K562 (cell line): ENCODE results near the gene RABGAP1L. TPM values are rescaled to one million over a fixed set of nuclear protein-coding genes. Genes with fewer than 3 reads are reported as not detected.

Experiments
- ATAC-seq: fragments of 200-7000 bp; cut with Tn5 transposase; 3 replicates; pipeline ENCODE4 v1.9.1; 2020; ENCODE audit warnings: moderate library complexity
- BruUV-seq: library from RNA; stranded (reverse); fragments of 400-500 nt; replicated peaks from 2 replicates; lab custom pipeline; 2021; lab: Mats Ljungman, UMichigan
- CTCF ChIA-PET: fragments of 300-600 bp; formaldehyde crosslinking; extraction: SDS; loops from one replicate; lab custom pipeline; 2021; ENCODE audit warnings: low intra/inter-chr PET ratio; lab: Yijun Ruan, JAX
- POLR2A ChIA-PET: fragments of 300-600, 350-650 bp; sonication (Branson Sonifier 250); formaldehyde crosslinking; extraction: SDS; loops from one replicate; lab custom pipeline; 2021; ENCODE audit warnings: antibody characterized with exemption, inconsistent platforms; lab: Yijun Ruan, JAX
- DNase-seq, 4 experiments: peaks; one replicate each; pipeline versions ENCODE4 v3.0.0 to v3.0.0-alpha.2; 2011 to 2018; ENCODE audit warnings: low spot score in 3 of 4, mixed read lengths in 3 of 4; ENCODE audit errors: extremely low read depth in 1 of 4
- FAIRE-seq: peaks from 2 replicates; lab custom pipeline; 2011; peaks lifted over from hg19 to GRCh38; lab: Jason Lieb, UNC
- H2AFZ ChIP-seq: 2 replicates; pipeline ENCODE4 v1.6.0; 2011; ENCODE audit warnings: low read depth, low read length, control low read depth, inconsistent platforms
- H3K27ac ChIP-seq: fragments of 200-600 bp; 3 replicates; pipeline ENCODE4 v1.8.0; 2011; ENCODE audit warnings: low read depth, mild to moderate bottlenecking, control low read depth, inconsistent platforms, low read length, moderate library complexity, mixed read lengths; ENCODE audit errors: extremely low read depth
- H3K27me3 ChIP-seq, 2 experiments: fragments of 300-600 bp in 1 of 2; 2 replicates in 1 of 2; 3 replicates in 1 of 2; pipeline versions ENCODE4 v1.6.0 to v1.8.0; 2011; ENCODE audit warnings: inconsistent platforms in 2 of 2, low read length in 2 of 2, mild to moderate bottlenecking in 1 of 2, mixed read lengths in 1 of 2, moderate library complexity in 1 of 2; ENCODE audit not compliant: control insufficient read depth in 2 of 2, insufficient read depth in 2 of 2
- H3K36me3 ChIP-seq: fragments of 300-600 bp; 3 replicates; pipeline ENCODE4 v1.8.0; 2011; ENCODE audit warnings: mild to moderate bottlenecking, low read length, inconsistent platforms; ENCODE audit not compliant: control insufficient read depth, insufficient read depth
- H3K4me1 ChIP-seq, 2 experiments: fragments of 200-600 bp in 1 of 2; replicated peaks in 1 of 2; 2 replicates in 1 of 2; 3 replicates in 1 of 2; pipeline versions ENCODE4 v1.5.1 to v1.8.0; 2011; ENCODE audit warnings: inconsistent platforms in 2 of 2, low read length in 2 of 2, mild to moderate bottlenecking in 1 of 2, mixed read lengths in 1 of 2, moderate library complexity in 1 of 2; ENCODE audit not compliant: control insufficient read depth in 2 of 2, insufficient read depth in 2 of 2
- H3K4me2 ChIP-seq: 2 replicates; pipeline ENCODE4 v1.6.1; 2011; ENCODE audit warnings: low read length, control low read depth, inconsistent platforms, mixed read lengths; ENCODE audit not compliant: insufficient read depth
- H3K4me3 ChIP-seq: fragments of 200-600 bp; sonication (generic), shearing (Covaris generic); 2 replicates; pipeline ENCODE4 v1.5.1; 2016; ENCODE audit warnings: control low read depth, inconsistent platforms
- H3K79me2 ChIP-seq: fragments of 200-600 bp; 3 replicates; pipeline ENCODE4 v1.8.0; 2011; ENCODE audit warnings: low read length, inconsistent platforms; ENCODE audit not compliant: control insufficient read depth, insufficient read depth
- H3K9ac ChIP-seq, 2 experiments: 2 replicates each; pipeline versions ENCODE4 v1.6.0 to v1.6.1; 2011; ENCODE audit warnings: low read depth in 2 of 2, low read length in 2 of 2, control low read depth in 1 of 2, inconsistent platforms in 1 of 2, mild to moderate bottlenecking in 1 of 2, mixed read lengths in 1 of 2; ENCODE audit not compliant: insufficient read depth in 1 of 2
- H3K9me1 ChIP-seq: one replicate; pipeline ENCODE4 v1.6.0; 2011; ENCODE audit warnings: inconsistent platforms, mild to moderate bottlenecking, low read length, moderate library complexity; ENCODE audit not compliant: control insufficient read depth, insufficient read depth
- H3K9me3 ChIP-seq: replicated peaks from 2 replicates; pipeline ENCODE4 v1.5.1; 2011; ENCODE audit warnings: low read depth, low read length, inconsistent platforms; ENCODE audit not compliant: control insufficient read depth, insufficient read depth
- H4K20me1 ChIP-seq: replicated peaks from 2 replicates; pipeline ENCODE4 v1.6.1; 2011; ENCODE audit warnings: low read length, inconsistent platforms, mixed read lengths; ENCODE audit not compliant: control insufficient read depth, insufficient read depth
- AFF1 ChIP-seq, 2 experiments: fragments of 450-650 bp; IDR thresholded peaks; 2 replicates each; pipeline ENCODE4 v1.6.1; 2018; ENCODE audit warnings: mild to moderate bottlenecking in 2 of 2, low read depth in 1 of 2; ENCODE audit not compliant: partially characterized antibody in 2 of 2
- CXXC5 ChIP-seq: fragments of 250-450 bp; sonication (Bioruptor Pico); IDR thresholded peaks from 2 replicates; pipeline ENCODE4 v1.8.0; 2022; ENCODE audit warnings: inconsistent platforms, mild to moderate bottlenecking, moderate library complexity
- ESRRB ChIP-seq: fragments of 250-450 bp; sonication (Bioruptor Pico); IDR thresholded peaks from 2 replicates; pipeline ENCODE4 v1.5.0; 2020; ENCODE audit warnings: mild to moderate bottlenecking, moderate library complexity, borderline replicate concordance
- FOXK2 ChIP-seq, 2 experiments: fragments of 450-650 bp; IDR thresholded peaks in 1 of 2; conservative IDR thresholded peaks in 1 of 2; 2 replicates each; pipeline ENCODE4 v1.6.1; 2016; ENCODE audit warnings: low read depth in 2 of 2, mild to moderate bottlenecking in 1 of 2
- MYC ChIP-seq, 2 experiments: fragments of 250-450 bp in 1 of 2; sonication (Bioruptor Pico) in 1 of 2; IDR thresholded peaks; 2 replicates each; pipeline versions ENCODE4 v1.5.1 to v1.6.1; 2012 to 2021; ENCODE audit warnings: low read depth in 2 of 2, borderline replicate concordance in 1 of 2, improper control_type of control experiment in 1 of 2, low read length in 1 of 2, mild to moderate bottlenecking in 1 of 2, moderate library complexity in 1 of 2
- NFRKB ChIP-seq: fragments of 450-650 bp; IDR thresholded peaks from 2 replicates; pipeline ENCODE4 v1.6.1; 2016; ENCODE audit warnings: low read depth
- PHF8 ChIP-seq: fragments of 200-600 bp; sonication (generic); IDR thresholded peaks from 2 replicates; pipeline ENCODE4 v1.6.1; 2012; ENCODE audit warnings: mixed run types, mild to moderate bottlenecking, inconsistent platforms, low read length, moderate library complexity, borderline replicate concordance
- SMARCE1 ChIP-seq: fragments of 450-650 bp; IDR thresholded peaks from 2 replicates; pipeline ENCODE4 v1.7.1; 2016; ENCODE audit warnings: mild to moderate bottlenecking
- ZNF583 ChIP-seq: fragments of 250-450 bp; sonication (Bioruptor Pico); IDR thresholded peaks from 2 replicates; pipeline ENCODE4 v1.4.0; 2020
- WGBS: fragments of 100-300 bp; shearing (Covaris generic); methylation state at CpG from one replicate; pipeline ENCODE4 v1.1.6; 2016; ENCODE audit warnings: low coverage, mixed read lengths; ENCODE audit not compliant: insufficient coverage; ENCODE audit errors: missing lambda C conversion rate; 5-methylcytosine and 5-hydroxymethylcytosine counted together
- in situ Hi-C: fragments of 300-500 bp; cut with MboI; formaldehyde crosslinking; loops from 4 replicates; pipeline ENCODE4 v1.15.0; 2018; ENCODE audit warnings: inconsistent platforms, mixed read lengths
- intact Hi-C: fragments of 100-400 bp; cut with micrococcal nuclease; formaldehyde crosslinking; loops from 2 replicates; pipeline ENCODE4 v1.14.2; 2022
- polyA plus RNA-seq, 8 experiments: library from polyadenylated mRNA; depleted of rRNA in 4 of 8; stranded (reverse) in 5 of 8; unstranded in 3 of 8; fragments of >200 nt; fragmentation: Nextera tagmentation in 2 of 8; fragmentation: Illumina TruSeq in 1 of 8; extraction: Ambion mirVana in 2 of 8; extraction: Trizol in 1 of 8; gene quantifications; 2 replicates each; pipeline versions ENCODE4 v1.2.1 to v1.2.3, GENCODE V29; 2011 to 2014; ENCODE audit warnings: inconsistent platforms in 1 of 8, missing spikeins in 1 of 8
- total RNA-seq, 7 experiments: library from RNA; depleted of rRNA in 6 of 7; stranded (reverse); fragments of >200 nt in 6 of 7; fragmentation: Illumina TruSeq in 2 of 7; extraction: Trizol in 2 of 7; gene quantifications; 2 replicates each; pipeline versions ENCODE4 v1.2.1 to v1.2.3, GENCODE V29; 2011 to 2021; ENCODE audit warnings: low replicate concordance in 1 of 7

Gene RABGAP1L
- total and polyA plus RNA-seq, 9 of the 15 experiments (the other 6 are each of a cell fraction or from before 2014, with no cell fraction given) = 16.5 to 44.9 (median 26.7) TPM

GRCh38 chr1:174877208-174877673 is 717.9 kb downstream of the RABGAP1L start:
- H3K27me3 ChIP-seq = no peaks in the 10 kb centered on the region
- no peaks in the 10 kb centered on the region for H3K9me3 ChIP-seq
- CTCF ChIA-PET = no interaction called here
- H3K4me3 ChIP-seq = peak overlapping the region; percentile 43
- H3K4me1 ChIP-seq = peaks cover 9 to 19% of the 10 kb centered on the region in 2 experiments; a peak in 4 of 5 replicates
- DNase-seq (peak; percentile 19 to 63 (median 47)), ATAC-seq (peak; percentile 81), FAIRE-seq (peak; percentile 75)
- H3K79me2 ChIP-seq = peaks cover 10% of the 10 kb centered on the region
- BruUV-seq = no TSS peak
- intact Hi-C loops = no loop called here
- WGBS = 2% methylated on average over 4 of the region's 4 CpGs
- H3K27ac ChIP-seq = peak overlapping the region; percentile 82
- H3K36me3 ChIP-seq = no peaks in the 10 kb centered on the region
- in situ Hi-C loops = no loop called here
- H3K9me1 ChIP-seq = no peaks in the 10 kb centered on the region
- POLR2A ChIA-PET = interaction anchor here (0.5 to 3.0 kb wide), 6 partner anchors 13 to 218 kb away, joined by 3 to 12 read pairs (median 6); partner anchors contain the start of gene CACYBP
- peak overlapping the region; percentile 71 to 73; a peak in 3 of 4 replicates for H3K9ac ChIP-seq
- peak overlapping the region; percentile 96 for H2AFZ ChIP-seq
- H3K4me2 ChIP-seq = peak overlapping the region; percentile 95
- H4K20me1 ChIP-seq = no peaks in the 10 kb centered on the region
- peak; percentile 42; the same call in 1 of the 2 replicates for TF ChIP-seq PHF8
- TF ChIP-seq ZNF583 = 0 out of 2 replicates have a peak, but pooled peaks have one; percentile 39
- TF ChIP-seq SMARCE1 = peak; percentile 70
- peak; percentile 70 to 73 for TF ChIP-seq FOXK2 (conservative IDR thresholded peaks at IDR 0.05 in 1 of 2, IDR thresholded peaks at IDR 0.05 in 1 of 2; ENCODE audit: low read depth in 2 of 2)
- TF ChIP-seq MYC (IDR thresholded peaks at IDR 0.05; ENCODE audit: low read depth, low read length) = peak; percentile 40
- TF ChIP-seq MYC (CRISPR knock-in tag; IDR thresholded peaks at IDR 0.05; ENCODE audit: borderline replicate concordance, low read depth) = no peak
- 0 out of 2 replicates have a peak, but pooled peaks have one; percentile 37 for TF ChIP-seq CXXC5
- TF ChIP-seq ESRRB (CRISPR knock-in tag) = no peak
- peak; percentile 95 for TF ChIP-seq NFRKB
- peak in 1 of 2 experiments; percentile 71 for TF ChIP-seq AFF1 (IDR thresholded peaks at IDR 0.05; ENCODE audit: low read depth in 1 of 2, partially characterized antibody in 2 of 2)
